Trophoblast cell (in vitro differentiated cells and primary cell): Measurements from ENCODE around the gene NFILZ.

Experiments
- DNase-seq, 2 donors: peaks; one replicate each; pipeline ENCODE4 v3.0.0-alpha.2; 2016
- H2AFZ ChIP-seq: 2 replicates; pipeline ENCODE4 v1.6.1; 2013; ENCODE audit warnings: low read length, moderate library complexity, mild to moderate bottlenecking; ENCODE audit not compliant: insufficient read depth, poor library complexity
- H2AK5ac ChIP-seq: 2 replicates; pipeline ENCODE4 v1.6.1; 2013; ENCODE audit warnings: mild to moderate bottlenecking, low read length
- H2BK120ac ChIP-seq: 2 replicates; pipeline ENCODE4 v1.6.1; 2013; ENCODE audit warnings: low read length, mild to moderate bottlenecking, moderate library complexity; ENCODE audit not compliant: insufficient read depth, poor library complexity
- H2BK12ac ChIP-seq: 2 replicates; pipeline ENCODE4 v1.6.1; 2013; ENCODE audit warnings: mild to moderate bottlenecking, low read length, moderate library complexity
- H2BK5ac ChIP-seq: 2 replicates; pipeline ENCODE4 v1.6.1; 2013; ENCODE audit warnings: low read length, low read depth, moderate library complexity, mild to moderate bottlenecking; ENCODE audit not compliant: poor library complexity
- H3K14ac ChIP-seq: 2 replicates; pipeline ENCODE4 v1.6.1; 2013; ENCODE audit warnings: mild to moderate bottlenecking, low read length
- H3K18ac ChIP-seq: 2 replicates; pipeline ENCODE4 v1.6.1; 2013; ENCODE audit warnings: mild to moderate bottlenecking, low read length
- H3K23ac ChIP-seq: 2 replicates; pipeline ENCODE4 v1.6.1; 2013; ENCODE audit warnings: low read length
- H3K27ac ChIP-seq: 2 replicates; pipeline ENCODE4 v1.5.1; 2013; ENCODE audit warnings: low read depth, mild to moderate bottlenecking, inconsistent platforms, low read length, moderate library complexity
- H3K27me3 ChIP-seq: 2 replicates; pipeline ENCODE4 v1.6.1; 2013; ENCODE audit warnings: inconsistent platforms, mild to moderate bottlenecking, low read length, moderate library complexity; ENCODE audit not compliant: insufficient read depth
- H3K36me3 ChIP-seq, 2 experiments: 1 replicate in 1 of 2; 2 replicates in 1 of 2; pipeline ENCODE4 v1.6.1; 2013; ENCODE audit warnings: low read length in 2 of 2, mild to moderate bottlenecking in 2 of 2, moderate library complexity in 1 of 2; ENCODE audit not compliant: insufficient read depth in 2 of 2, control insufficient read depth in 1 of 2
- H3K4ac ChIP-seq: 2 replicates; pipeline ENCODE4 v1.6.1; 2013; ENCODE audit warnings: low read depth, mild to moderate bottlenecking, low read length, moderate library complexity
- H3K4me1 ChIP-seq, 2 experiments: 1 replicate in 1 of 2; 2 replicates in 1 of 2; pipeline ENCODE4 v1.6.1; 2013; ENCODE audit warnings: low read length in 2 of 2, mild to moderate bottlenecking in 2 of 2, moderate library complexity in 1 of 2; ENCODE audit not compliant: insufficient read depth in 2 of 2, control insufficient read depth in 1 of 2
- H3K4me2 ChIP-seq: 2 replicates; pipeline ENCODE4 v1.6.1; 2013; ENCODE audit warnings: inconsistent platforms, mild to moderate bottlenecking, low read length, moderate library complexity
- H3K4me3 ChIP-seq: 2 replicates; pipeline ENCODE4 v1.5.1; 2013; ENCODE audit warnings: mild to moderate bottlenecking, low read depth, low read length, inconsistent platforms
- H3K79me1 ChIP-seq: one replicate; pipeline ENCODE4 v1.6.1; 2013; ENCODE audit warnings: low read length
- H3K79me2 ChIP-seq: 2 replicates; pipeline ENCODE4 v1.6.1; 2013; ENCODE audit warnings: low read length, mild to moderate bottlenecking; ENCODE audit not compliant: control insufficient read depth, insufficient read depth, poor library complexity
- H3K9ac ChIP-seq: 2 replicates; pipeline ENCODE4 v1.6.1; 2013; ENCODE audit warnings: mild to moderate bottlenecking, low read length
- H3K9me3 ChIP-seq: 2 replicates; pipeline ENCODE4 v1.6.1; 2013; ENCODE audit warnings: low read depth, mild to moderate bottlenecking, control low read depth, inconsistent platforms, low read length; ENCODE audit not compliant: insufficient read depth
- H4K12ac ChIP-seq: 2 replicates; pipeline ENCODE4 v1.6.1; 2013; ENCODE audit warnings: low read depth, mild to moderate bottlenecking, low read length, moderate library complexity
- H4K8ac ChIP-seq: 2 replicates; pipeline ENCODE4 v1.6.1; 2013; ENCODE audit warnings: low read depth, mild to moderate bottlenecking, low read length, moderate library complexity
- H4K91ac ChIP-seq: one replicate; pipeline ENCODE4 v1.6.1; 2013; ENCODE audit warnings: low read depth, mild to moderate bottlenecking, low read length, moderate library complexity
- WGBS: extraction: QIAGEN DNeasy Blood & Tissue Kit; methylation state at CpG from one replicate; pipeline ENCODE4 v1.1.7; 2013; ENCODE audit warnings: missing lambda C conversion rate; ENCODE audit not compliant: insufficient read length, insufficient coverage; ENCODE audit errors: extremely low coverage; 5-methylcytosine and 5-hydroxymethylcytosine counted together

NFILZ gene

GRCh38 chr19:8663920-8664670, 33.7 kb downstream of the NFILZ start:
- Histone ChIP-seq H3K23ac (no peak overlapping the region), H2AFZ (no peak overlapping the region), H2BK5ac (no peak overlapping the region), H3K14ac (no peak overlapping the region), H3K4ac (no peak overlapping the region), H3K4me2 (no peak overlapping the region), H3K79me1 (no peaks in the 10 kb centered on the region), H2AK5ac (no peak overlapping the region), H4K8ac (no peak overlapping the region), H2BK12ac (no peak overlapping the region), H2BK120ac (no peak overlapping the region), H3K27ac (no peak overlapping the region), H3K4me1 (no peaks in the 10 kb centered on the region), H3K36me3 (no peaks in the 10 kb centered on the region), H4K91ac (no peak overlapping the region), H3K9ac (no peak overlapping the region), H3K4me3 (no peak overlapping the region), H3K79me2 (no peaks in the 10 kb centered on the region), H3K9me3 (no peaks in the 10 kb centered on the region), H4K12ac (no peak overlapping the region), H3K27me3 (no peaks in the 10 kb centered on the region), H3K18ac (no peak overlapping the region)
- no CpG with 5 or more reads among the region's 22 CpGs for WGBS
- DNase-seq: peak in 1 of 2 donors; percentile 12

DNA sequence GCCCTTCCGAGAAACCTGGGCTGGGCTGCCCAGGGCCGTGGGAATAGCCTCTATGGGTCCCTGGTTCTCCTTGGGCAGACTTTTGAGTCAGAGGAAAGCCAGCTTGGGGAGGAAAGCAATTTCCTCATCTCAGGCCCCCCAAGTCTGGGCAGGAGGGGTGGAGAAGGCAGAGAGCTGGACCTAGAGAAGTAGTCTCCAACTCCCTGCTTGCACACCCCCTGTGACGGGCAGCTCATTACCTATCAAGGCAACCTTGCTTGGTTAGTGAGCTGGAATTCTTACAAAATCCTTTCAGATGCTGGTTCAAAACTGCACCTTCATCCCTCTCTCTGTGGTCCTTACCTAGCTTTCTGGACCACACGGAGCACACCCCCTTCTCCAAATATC, 34.2 kb downstream of the NFILZ start:
- Histone ChIP-seq H3K27ac (no peak overlapping the region), H2AK5ac (no peak overlapping the region), H2BK5ac (no peak overlapping the region), H3K14ac (no peak overlapping the region), H4K91ac (no peak overlapping the region), H3K4ac (no peak overlapping the region), H3K9me3 (no peaks in the 10 kb centered on the region), H3K23ac (no peak overlapping the region), H4K12ac (no peak overlapping the region), H3K4me2 (no peak overlapping the region), H3K79me1 (no peaks in the 10 kb centered on the region), H3K9ac (no peak overlapping the region), H3K36me3 (no peaks in the 10 kb centered on the region), H2BK12ac (no peak overlapping the region), H3K79me2 (no peaks in the 10 kb centered on the region), H3K4me1 (no peaks in the 10 kb centered on the region), H3K4me3 (no peak overlapping the region), H3K27me3 (no peaks in the 10 kb centered on the region), H4K8ac (no peak overlapping the region), H2BK120ac (no peak overlapping the region), H2AFZ (no peak overlapping the region), H3K18ac (no peak overlapping the region)
- DNase-seq: no peak
- no CpG with 5 or more reads among the region's 4 CpGs for WGBS

- Histone ChIP-seq H4K8ac (no peak overlapping the region), H3K27me3 (no peaks in the 10 kb centered on the region), H3K27ac (no peak overlapping the region), H3K79me2 (no peaks in the 10 kb centered on the region), H3K4me1 (no peaks in the 10 kb centered on the region), H3K79me1 (no peaks in the 10 kb centered on the region), H3K4me2 (no peak overlapping the region), H3K4me3 (no peak overlapping the region), H4K12ac (no peak overlapping the region), H3K4ac (no peak overlapping the region), H2AFZ (no peak overlapping the region), H3K9me3 (no peaks in the 10 kb centered on the region), H3K23ac (no peak overlapping the region), H4K91ac (no peak overlapping the region), H2BK12ac (no peak overlapping the region), H3K9ac (no peak overlapping the region), H3K18ac (no peak overlapping the region), H2BK120ac (no peak overlapping the region), H2BK5ac (no peak overlapping the region), H2AK5ac (no peak overlapping the region), H3K14ac (no peak overlapping the region), H3K36me3 (no peaks in the 10 kb centered on the region)
- no peak for DNase-seq
- no CpG with 5 or more reads among the region's 3 CpGs for WGBS
Observed at GRCh38 chr19:8665468-8666213, 35.2 kb downstream of the NFILZ start.

GRCh38 chr19:8666814-8667405, 36.5 kb downstream of the NFILZ start:
- H3K18ac ChIP-seq: no peak overlapping the region
- no peak overlapping the region for H3K23ac ChIP-seq
- H3K27ac ChIP-seq: no peak overlapping the region
- H2AK5ac ChIP-seq: no peak overlapping the region
- H3K4me2 ChIP-seq: no peak overlapping the region
- WGBS: no CpG with 5 or more reads among the region's 9 CpGs
- H3K4ac ChIP-seq: no peak overlapping the region
- no peak overlapping the region for H4K91ac ChIP-seq
- H4K8ac ChIP-seq: no peak overlapping the region
- no peaks in the 10 kb centered on the region for H3K79me1 ChIP-seq
- H3K27me3 ChIP-seq: no peaks in the 10 kb centered on the region
- H3K4me1 ChIP-seq: no peaks in the 10 kb centered on the region
- H3K9ac ChIP-seq: no peak overlapping the region
- no peak overlapping the region for H2BK120ac ChIP-seq
- no peak overlapping the region for H2AFZ ChIP-seq
- no peak overlapping the region for H2BK5ac ChIP-seq
- no peak for DNase-seq
- H3K4me3 ChIP-seq: no peak overlapping the region
- no peak overlapping the region for H2BK12ac ChIP-seq
- H3K36me3 ChIP-seq: no peaks in the 10 kb centered on the region
- no peak overlapping the region for H3K14ac ChIP-seq
- H3K79me2 ChIP-seq: no peaks in the 10 kb centered on the region
- no peaks in the 10 kb centered on the region for H3K9me3 ChIP-seq
- H4K12ac ChIP-seq: no peak overlapping the region
